Measurements from ENCODE around the gene METAP2.
"Not testable (repeated sequence)": the region's sequence is repeated elsewhere in the genome, so short reads cannot be mapped to it uniquely, and the experiment has no call there.

The METAP2 gene

DNA sequence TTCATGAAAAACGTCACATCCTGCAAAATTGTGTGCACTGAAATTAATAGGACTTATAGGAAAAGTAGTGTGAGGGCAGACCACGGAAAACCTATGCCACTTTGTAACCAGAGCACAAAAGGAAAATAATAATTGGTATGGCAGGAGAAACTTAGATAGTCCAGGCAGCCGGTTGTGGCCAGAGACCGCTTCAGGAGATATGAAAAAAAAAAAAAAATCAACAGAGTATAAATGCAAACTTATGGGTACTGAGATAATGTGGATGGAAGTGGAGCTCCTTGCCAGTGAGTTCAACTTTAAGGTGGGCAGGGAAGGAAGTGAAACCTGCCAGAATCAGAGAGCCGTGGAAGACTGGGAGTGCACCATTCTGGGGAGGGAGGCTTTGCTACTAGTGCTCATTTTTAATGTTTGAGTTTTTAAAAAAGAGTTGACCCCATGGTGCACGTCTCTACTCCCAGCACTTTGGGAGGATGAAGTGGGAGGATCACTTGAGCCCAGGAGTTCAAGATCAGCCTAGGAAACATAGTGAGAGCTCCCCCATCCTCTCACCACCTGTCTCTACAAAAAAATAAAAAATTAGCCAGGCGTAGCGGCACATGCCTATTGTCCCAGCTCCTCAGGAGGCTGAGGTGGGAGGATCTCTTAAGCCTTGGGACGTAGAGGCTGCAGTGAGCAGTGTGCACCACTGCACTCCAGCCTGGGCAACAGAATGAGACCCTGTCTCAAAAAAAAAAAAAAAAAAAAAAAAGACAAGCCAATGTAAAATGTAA, 34.3 kb upstream of the METAP2 start:
- TF ChIP-seq, protein P1, sequence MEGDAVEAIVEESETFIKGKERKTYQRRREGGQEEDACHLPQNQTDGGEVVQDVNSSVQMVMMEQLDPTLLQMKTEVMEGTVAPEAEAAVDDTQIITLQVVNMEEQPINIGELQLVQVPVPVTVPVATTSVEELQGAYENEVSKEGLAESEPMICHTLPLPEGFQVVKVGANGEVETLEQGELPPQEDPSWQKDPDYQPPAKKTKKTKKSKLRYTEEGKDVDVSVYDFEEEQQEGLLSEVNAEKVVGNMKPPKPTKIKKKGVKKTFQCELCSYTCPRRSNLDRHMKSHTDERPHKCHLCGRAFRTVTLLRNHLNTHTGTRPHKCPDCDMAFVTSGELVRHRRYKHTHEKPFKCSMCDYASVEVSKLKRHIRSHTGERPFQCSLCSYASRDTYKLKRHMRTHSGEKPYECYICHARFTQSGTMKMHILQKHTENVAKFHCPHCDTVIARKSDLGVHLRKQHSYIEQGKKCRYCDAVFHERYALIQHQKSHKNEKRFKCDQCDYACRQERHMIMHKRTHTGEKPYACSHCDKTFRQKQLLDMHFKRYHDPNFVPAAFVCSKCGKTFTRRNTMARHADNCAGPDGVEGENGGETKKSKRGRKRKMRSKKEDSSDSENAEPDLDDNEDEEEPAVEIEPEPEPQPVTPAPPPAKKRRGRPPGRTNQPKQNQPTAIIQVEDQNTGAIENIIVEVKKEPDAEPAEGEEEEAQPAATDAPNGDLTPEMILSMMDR (IDR thresholded peaks at IDR 0.05; ENCODE audit: insufficient read depth, low read length, missing control alignments): no peak
- DNase-seq (ENCODE audit: low read depth, low spot score): no peak
- ChIA-PET CTCF (interaction anchor here (0.6 kb wide), 1 partner anchor 13 kb away, joined by 3 read pairs; no protein-coding TSS in a partner anchor), POLR2A (no interaction called here)
- H3K4me3 ChIP-seq (ENCODE audit: low read depth, low read length): no peak overlapping the region

DNA sequence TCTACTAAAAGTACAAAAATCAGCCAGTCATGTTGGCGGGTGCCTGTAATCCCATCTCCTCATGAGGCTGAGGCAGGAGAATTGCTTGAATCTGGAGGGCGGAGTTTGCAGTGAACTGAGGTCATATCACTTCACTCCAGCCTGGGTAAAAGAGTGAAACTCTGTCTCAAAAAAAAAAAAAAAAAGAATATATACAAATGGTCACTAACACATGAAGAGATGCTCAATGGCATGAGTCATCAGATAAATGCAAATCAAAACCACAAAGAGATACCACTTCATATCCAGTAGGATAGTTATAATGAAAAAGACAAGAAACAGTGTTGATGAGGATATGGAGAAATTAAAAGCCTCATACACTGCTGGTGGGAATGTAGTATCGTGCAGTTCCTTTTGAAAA, 33.6 kb upstream of the METAP2 start:
- CTCF ChIA-PET: no interaction called here
- no peak for DNase-seq (ENCODE audit: low read depth, low spot score)
- POLR2A ChIA-PET: no interaction called here
- H3K4me3 ChIP-seq (ENCODE audit: low read depth, low read length): no peak overlapping the region
- TF ChIP-seq, protein P1 (IDR thresholded peaks at IDR 0.05; ENCODE audit: insufficient read depth, low read length, missing control alignments): no peak

DNA sequence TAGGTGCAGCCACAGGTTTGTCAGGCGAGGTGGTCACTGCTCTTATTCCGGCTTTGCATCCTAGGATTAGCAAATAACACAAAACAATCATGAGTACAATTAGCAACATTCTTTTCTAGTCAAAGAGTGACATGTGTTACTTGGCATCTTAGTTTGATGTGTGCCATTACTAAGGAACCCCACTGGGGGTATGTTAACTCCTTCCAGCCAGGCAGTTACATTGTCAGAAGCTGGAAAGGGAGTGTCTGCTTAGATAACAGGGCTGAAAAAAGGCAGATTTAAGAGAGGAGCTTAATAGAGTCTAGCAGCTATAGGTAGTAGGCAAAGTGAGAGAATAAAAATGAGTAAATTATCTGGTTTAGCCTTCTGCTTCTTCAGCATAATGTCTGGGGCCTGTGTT, 30.5 kb upstream of the METAP2 start:
- DNase-seq (ENCODE audit: low read depth, low spot score): no peak
- TF ChIP-seq, protein P1 (IDR thresholded peaks at IDR 0.05; ENCODE audit: insufficient read depth, low read length, missing control alignments): no peak
- H3K4me3 ChIP-seq (ENCODE audit: low read depth, low read length): no peak overlapping the region
- ChIA-PET POLR2A (no interaction called here), CTCF (no interaction called here)

DNA sequence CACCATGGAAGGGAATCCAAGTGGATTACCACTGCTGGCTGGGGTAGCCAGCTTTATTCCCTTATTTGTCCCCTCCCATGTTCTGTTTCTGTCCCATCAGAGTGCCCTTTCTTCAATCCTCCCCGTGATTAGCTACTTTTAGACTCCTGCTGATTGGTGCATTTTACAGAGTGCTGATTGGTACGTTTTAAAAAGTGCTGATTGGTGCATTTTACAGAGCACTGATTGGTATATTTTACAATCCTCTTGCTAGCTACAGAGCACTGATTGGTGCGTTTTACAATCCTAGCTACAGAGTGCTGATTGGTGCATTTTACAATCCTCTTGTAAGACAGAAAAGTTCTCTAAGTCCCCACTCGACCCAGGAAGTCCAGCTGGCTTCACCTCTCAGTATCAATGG, 28.9 kb upstream of the METAP2 start:
- H3K4me3 ChIP-seq (ENCODE audit: low read depth, low read length); CTCF ChIA-PET; POLR2A ChIA-PET; DNase-seq (ENCODE audit: low read depth, low spot score): not testable (repeated sequence)

DNA sequence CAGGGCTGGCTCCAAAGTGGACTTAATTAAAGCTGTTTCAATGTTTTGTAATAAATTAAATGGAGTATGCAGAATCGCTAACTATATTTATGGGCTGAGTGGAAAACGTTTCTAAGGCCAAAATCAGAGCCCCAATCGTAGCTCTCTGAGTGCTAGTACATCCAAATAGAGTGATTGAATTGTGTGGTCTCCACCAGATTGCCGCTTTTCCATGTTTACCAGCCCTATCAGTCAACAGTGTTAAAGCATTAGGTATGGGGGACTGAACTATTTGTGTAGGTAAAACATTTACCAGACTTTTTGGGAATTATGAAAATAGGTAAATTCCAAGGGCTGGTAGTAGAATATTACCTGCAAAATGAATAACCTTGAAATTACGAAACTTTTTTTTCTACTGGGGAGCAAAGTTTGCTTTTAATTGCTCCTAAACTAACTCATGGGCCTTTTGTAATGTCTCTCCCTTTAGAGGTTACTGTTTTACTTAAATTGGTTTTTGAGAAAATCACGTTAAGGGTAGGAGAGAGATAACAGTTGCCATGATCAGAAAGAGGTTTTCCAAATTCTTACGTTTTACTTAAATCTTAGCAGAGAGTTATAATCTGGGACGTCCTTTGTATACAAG, 28.0 kb upstream of the METAP2 start:
- ChIA-PET POLR2A (no interaction called here), CTCF (interaction anchor here (0.7 kb wide), 1 partner anchor 27 kb away, joined by 3 read pairs; no protein-coding TSS in a partner anchor)
- TF ChIP-seq, protein P1 (IDR thresholded peaks at IDR 0.05; ENCODE audit: insufficient read depth, low read length, missing control alignments): no peak
- no peak overlapping the region for H3K4me3 ChIP-seq (ENCODE audit: low read depth, low read length)
- DNase-seq (ENCODE audit: low read depth, low spot score): no peak

DNA sequence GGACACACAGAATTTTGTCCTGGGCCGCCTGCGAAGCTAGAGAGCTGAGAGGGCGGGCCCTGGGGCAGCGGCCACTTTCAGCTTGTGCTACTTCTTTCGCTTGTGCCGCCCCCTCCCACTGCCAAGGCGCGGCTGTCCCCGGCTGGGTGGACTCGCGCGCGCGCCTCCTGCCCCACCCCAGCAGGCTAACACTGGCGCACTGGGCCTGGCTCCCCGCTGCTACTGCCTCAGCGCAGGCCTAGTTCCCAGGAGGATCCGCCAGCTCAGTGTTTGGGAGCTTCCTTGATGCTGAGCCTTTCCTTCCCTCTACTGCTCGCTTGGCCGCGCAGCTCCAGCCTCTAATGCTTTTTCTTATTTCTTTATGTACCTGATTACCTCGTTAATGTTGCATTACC, 27.4 kb upstream of the METAP2 start:
- POLR2A ChIA-PET: no interaction called here
- no peak for DNase-seq (ENCODE audit: low read depth, low spot score)
- CTCF ChIA-PET: no interaction called here
- no peak overlapping the region for H3K4me3 ChIP-seq (ENCODE audit: low read depth, low read length)
- TF ChIP-seq, protein P1 (IDR thresholded peaks at IDR 0.05; ENCODE audit: insufficient read depth, low read length, missing control alignments): no peak

DNA sequence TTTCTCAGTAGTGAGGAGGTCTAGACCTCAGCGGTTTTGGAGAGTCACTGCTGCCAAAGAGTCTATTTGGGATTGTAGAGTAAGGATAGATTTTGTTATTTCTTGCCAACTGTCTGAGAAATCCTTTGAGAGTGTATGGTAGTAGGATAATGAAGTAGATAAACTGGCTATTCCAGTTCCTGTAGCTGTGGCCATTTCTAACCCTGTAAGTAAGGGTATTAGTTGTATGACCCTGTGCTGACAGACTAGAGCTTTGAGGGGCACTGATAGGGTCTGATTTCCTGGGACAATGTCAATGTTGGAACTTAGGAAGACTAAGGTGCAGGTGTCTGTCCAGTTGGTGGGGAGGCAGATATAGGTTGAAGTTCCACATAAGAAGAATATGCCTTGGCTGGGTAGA, 24.3 kb upstream of the METAP2 start:
- H3K4me3 ChIP-seq (ENCODE audit: low read depth, low read length); CTCF ChIA-PET; POLR2A ChIA-PET; DNase-seq (ENCODE audit: low read depth, low spot score): not testable (repeated sequence)

DNA sequence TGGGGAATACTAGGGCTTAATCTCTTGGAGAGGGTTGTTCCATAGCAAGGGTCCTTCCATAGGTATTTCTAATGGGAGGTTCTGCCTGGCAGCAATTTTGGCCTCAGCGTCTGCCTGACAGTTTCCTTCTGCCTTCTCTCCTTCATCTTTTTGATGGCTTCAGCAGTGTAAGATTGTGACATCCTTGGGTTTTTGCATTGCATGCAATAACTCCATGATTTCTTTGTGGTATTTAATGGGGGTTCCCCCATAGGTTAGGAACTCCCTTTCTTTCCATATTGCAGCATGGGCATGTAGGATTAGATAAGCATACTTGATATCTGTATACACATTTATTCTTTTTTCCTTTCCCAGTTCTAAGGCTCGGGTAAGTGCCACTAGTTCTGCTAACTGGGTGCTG, 21.5 kb upstream of the METAP2 start:
- CTCF ChIA-PET; H3K4me3 ChIP-seq (ENCODE audit: low read depth, low read length); DNase-seq (ENCODE audit: low read depth, low spot score); POLR2A ChIA-PET: not testable (repeated sequence)

DNA sequence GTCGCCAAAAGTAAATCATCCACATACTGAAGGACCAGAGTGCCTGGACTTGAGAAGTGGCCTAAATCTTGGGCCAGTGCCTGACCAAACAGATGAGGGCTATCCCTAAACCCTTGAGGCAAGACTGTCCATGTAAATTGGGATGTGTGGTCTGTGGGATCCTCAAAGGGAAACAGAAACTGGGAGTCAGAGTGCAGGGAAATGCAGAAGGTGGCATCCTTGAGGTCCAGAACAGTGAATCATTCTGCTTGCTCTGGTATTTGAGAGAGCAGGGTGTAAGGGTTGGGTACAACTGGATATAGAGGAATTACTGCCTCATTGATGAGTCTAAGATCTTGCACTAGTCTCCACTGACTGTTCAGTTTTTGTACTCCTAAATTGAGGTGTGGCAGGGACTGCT, 20.1 kb upstream of the METAP2 start:
- H3K4me3 ChIP-seq (ENCODE audit: low read depth, low read length); DNase-seq (ENCODE audit: low read depth, low spot score); CTCF ChIA-PET: not testable (repeated sequence)
- POLR2A ChIA-PET: interaction anchor here (1.3 kb wide), 1 partner anchor 20 kb away, joined by 3 read pairs; the partner anchor contains the start of gene METAP2

DNA sequence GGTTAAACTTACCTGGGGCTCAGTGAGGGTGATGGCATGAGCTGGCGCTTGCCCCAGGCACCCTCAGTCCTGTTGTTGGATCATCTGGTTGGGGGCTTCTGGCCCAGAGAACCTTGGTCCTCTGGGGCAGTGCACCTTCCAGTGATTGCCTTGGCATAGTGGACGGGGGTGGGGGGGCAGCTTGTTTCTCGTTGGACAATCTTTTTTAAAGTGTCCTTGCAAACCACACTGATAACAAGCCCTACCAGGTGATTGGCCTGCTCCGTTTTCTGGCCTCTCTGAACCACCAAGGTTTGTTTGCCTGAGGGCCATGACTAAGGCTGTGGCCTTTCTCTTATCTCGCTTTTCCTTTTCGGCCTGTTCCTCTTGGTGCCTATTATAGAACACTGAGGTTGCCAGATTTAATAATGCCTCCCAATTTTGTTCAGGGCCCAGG, 19.2 kb upstream of the METAP2 start:
- H3K4me3 ChIP-seq (ENCODE audit: low read depth, low read length); DNase-seq (ENCODE audit: low read depth, low spot score); CTCF ChIA-PET: not testable (repeated sequence)
- POLR2A ChIA-PET: interaction anchor here (1.3 kb wide), 1 partner anchor 19 kb away, joined by 3 read pairs; the partner anchor contains the start of gene METAP2

DNA sequence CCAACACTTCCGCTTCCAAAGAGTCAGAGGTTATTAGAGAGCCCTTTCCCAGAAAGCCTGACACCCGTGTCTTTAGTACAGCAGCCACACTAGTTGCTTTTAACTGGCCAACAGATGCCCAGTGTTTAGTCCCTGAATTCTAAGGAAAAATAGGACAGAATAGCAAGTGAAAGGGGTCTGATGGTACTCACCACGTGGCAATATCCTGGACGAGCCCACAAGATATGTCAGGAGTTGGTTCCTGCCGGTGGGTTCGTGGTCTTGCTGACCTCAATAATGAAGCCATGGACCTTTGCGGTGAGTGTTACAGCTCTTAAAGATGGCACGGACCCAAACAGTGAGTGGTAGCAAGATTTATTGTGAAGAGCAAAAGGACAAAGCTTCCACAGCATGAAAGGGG, 16.3 kb upstream of the METAP2 start:
- DNase-seq (ENCODE audit: low read depth, low spot score); CTCF ChIA-PET; POLR2A ChIA-PET; H3K4me3 ChIP-seq (ENCODE audit: low read depth, low read length): not testable (repeated sequence)

All from AG04449 (cell line).